ENCODE data around the gene MORC4. TPM values are rescaled to one million over a fixed set of nuclear protein-coding genes. Genes with fewer than 3 reads are reported as not detected.
A peak's percentile ranks its signal among the peaks of the same experiment; 100 is the strongest.

MORC4 gene
- 1 to 10 TPM; 3.1 to 4.6 TPM for total RNA-seq

- peaks cover 0 to 10% of the 10 kb centered on the region in 2 donors for H3K4me1 Mint-ChIP-seq (ENCODE audit: low read depth in 2 of 2)
- H3K36me3 Mint-ChIP-seq: no peaks in the 10 kb centered on the region
- peak within 1 kb of the TSS; percentile 91 for H3K4me3 Mint-ChIP-seq
- H3K27me3 Mint-ChIP-seq: peaks cover 0 to 22% of the 10 kb centered on the region in 2 donors
- no peaks in the 10 kb centered on the region for H3K9me3 Mint-ChIP-seq
- no peak within 1 kb of the TSS for H3K27ac Mint-ChIP-seq
- DNase-seq (ENCODE audit: low spot score): peak; percentile 72
- peak; percentile 89 to 92 for ATAC-seq
These were observed at the start of gene MORC4 for GRCh38 chrX:107000013-107000515. Gene MORC4, minus strand, starts transcription at chrX:107000212. Its CDS starts 243 bp downstream, at chrX:106999969.

GRCh38 chrX:107047622-107048021 is 47.6 kb upstream of the MORC4 start:
- H3K36me3 Mint-ChIP-seq: no peaks in the 10 kb centered on the region
- H3K9me3 Mint-ChIP-seq: no peaks in the 10 kb centered on the region
- ATAC-seq: no peak
- H3K27ac Mint-ChIP-seq: no peak overlapping the region
- DNase-seq (ENCODE audit: low spot score): no peak
- no peak overlapping the region for H3K4me3 Mint-ChIP-seq
- no peaks in the 10 kb centered on the region for H3K4me1 Mint-ChIP-seq (ENCODE audit: low read depth in 2 of 2)
- H3K27me3 Mint-ChIP-seq: peaks cover 15 to 21% of the 10 kb centered on the region in 2 donors

- DNase-seq (ENCODE audit: low spot score): no peak
- Mint-ChIP-seq H3K36me3 (no peaks in the 10 kb centered on the region), H3K27me3 (peaks cover 2 to 28% of the 10 kb centered on the region in 2 donors), H3K27ac (no peak overlapping the region), H3K9me3 (no peaks in the 10 kb centered on the region), H3K4me3 (no peak overlapping the region), H3K4me1 (ENCODE audit: low read depth in 2 of 2) (no peaks in the 10 kb centered on the region)
- no peak for ATAC-seq
These were observed 29.7 kb upstream of the MORC4 start for GRCh38 chrX:107029752-107030151.

GRCh38 chrX:107025545-107025944 is 25.5 kb upstream of the MORC4 start:
- no peak for ATAC-seq
- H3K36me3 Mint-ChIP-seq: no peaks in the 10 kb centered on the region

GRCh38 chrX:107014936-107015335 is 14.9 kb upstream of the MORC4 start:
- Mint-ChIP-seq H3K27me3 (peaks cover 0 to 2% of the 10 kb centered on the region in 2 donors), H3K36me3 (no peaks in the 10 kb centered on the region), H3K9me3 (no peaks in the 10 kb centered on the region), H3K27ac (no peak overlapping the region), H3K4me3 (no peak overlapping the region), H3K4me1 (ENCODE audit: low read depth in 2 of 2) (no peaks in the 10 kb centered on the region)
- DNase-seq (ENCODE audit: low spot score) (no peak), ATAC-seq (no peak)

More at GRCh38 chrX:107025545-107025944, 25.5 kb upstream of the MORC4 start:
- Mint-ChIP-seq H3K4me1 (ENCODE audit: low read depth in 2 of 2) (no peaks in the 10 kb centered on the region), H3K27me3 (peaks cover 0 to 17% of the 10 kb centered on the region in 2 donors), H3K27ac (no peak overlapping the region), H3K4me3 (no peak overlapping the region), H3K9me3 (no peaks in the 10 kb centered on the region)
- DNase-seq (ENCODE audit: low spot score): no peak

- DNase-seq (ENCODE audit: low spot score) (no peak), ATAC-seq (peak in 1 of 2 donors; percentile 55)
- Mint-ChIP-seq H3K9me3 (no peaks in the 10 kb centered on the region), H3K27me3 (peaks cover 0 to 10% of the 10 kb centered on the region in 2 donors), H3K27ac (no peak overlapping the region), H3K36me3 (no peaks in the 10 kb centered on the region), H3K4me3 (no peak overlapping the region), H3K4me1 (ENCODE audit: low read depth in 2 of 2) (no peaks in the 10 kb centered on the region)
These were observed 8.0 kb upstream of the MORC4 start for GRCh38 chrX:107008034-107008433.

GRCh38 chrX:106999002-106999975 is 723 bp downstream of the MORC4 start:
- peak overlapping the region; percentile 91 for H3K4me3 Mint-ChIP-seq
- peak; percentile 57 to 58 for ATAC-seq
- no peaks in the 10 kb centered on the region for H3K36me3 Mint-ChIP-seq
- H3K27ac Mint-ChIP-seq: no peak overlapping the region
- H3K27me3 Mint-ChIP-seq: peaks cover 0 to 23% of the 10 kb centered on the region in 2 donors
- DNase-seq (ENCODE audit: low spot score): no peak
- peaks cover 0 to 10% of the 10 kb centered on the region in 2 donors for H3K4me1 Mint-ChIP-seq (ENCODE audit: low read depth in 2 of 2)
- no peaks in the 10 kb centered on the region for H3K9me3 Mint-ChIP-seq

GRCh38 chrX:106997611-106998010 is 2.4 kb downstream of the MORC4 start:
- Mint-ChIP-seq H3K27ac (no peak overlapping the region), H3K36me3 (no peaks in the 10 kb centered on the region), H3K9me3 (no peaks in the 10 kb centered on the region), H3K27me3 (peaks cover 0 to 14% of the 10 kb centered on the region in 2 donors), H3K4me1 (ENCODE audit: low read depth in 2 of 2) (peaks cover 0 to 10% of the 10 kb centered on the region in 2 donors), H3K4me3 (no peak overlapping the region)
- no peak for DNase-seq (ENCODE audit: low spot score)
- ATAC-seq: no peak

- Mint-ChIP-seq H3K4me1 (ENCODE audit: low read depth in 2 of 2) (peaks cover 0 to 10% of the 10 kb centered on the region in 2 donors), H3K4me3 (no peak overlapping the region), H3K27ac (no peak overlapping the region), H3K9me3 (no peaks in the 10 kb centered on the region), H3K36me3 (no peaks in the 10 kb centered on the region), H3K27me3 (peaks cover 0 to 17% of the 10 kb centered on the region in 2 donors)
- ATAC-seq (no peak), DNase-seq (ENCODE audit: low spot score) (no peak)
These were observed 4.3 kb downstream of the MORC4 start for GRCh38 chrX:106995678-106996077.

GRCh38 chrX:106987488-106987887 is 12.5 kb downstream of the MORC4 start:
- peaks cover 0 to 3% of the 10 kb centered on the region in 2 donors for H3K27me3 Mint-ChIP-seq
- no peak overlapping the region for H3K4me3 Mint-ChIP-seq
- no peaks in the 10 kb centered on the region for H3K36me3 Mint-ChIP-seq
- no peak for ATAC-seq
- DNase-seq (ENCODE audit: low spot score): no peak
- no peaks in the 10 kb centered on the region for H3K9me3 Mint-ChIP-seq
- H3K27ac Mint-ChIP-seq: no peak overlapping the region
- H3K4me1 Mint-ChIP-seq (ENCODE audit: low read depth in 2 of 2): peaks cover 0 to 2% of the 10 kb centered on the region in 2 donors

- no peaks in the 10 kb centered on the region for H3K4me1 Mint-ChIP-seq (ENCODE audit: low read depth in 2 of 2)
- no peaks in the 10 kb centered on the region for H3K36me3 Mint-ChIP-seq
- no peak overlapping the region for H3K27ac Mint-ChIP-seq
- ATAC-seq (no peak), DNase-seq (ENCODE audit: low spot score) (no peak)
- no peaks in the 10 kb centered on the region for H3K9me3 Mint-ChIP-seq
- H3K27me3 Mint-ChIP-seq: peaks cover 0 to 3% of the 10 kb centered on the region in 2 donors
- no peak overlapping the region for H3K4me3 Mint-ChIP-seq
These were observed 18.9 kb downstream of the MORC4 start for GRCh38 chrX:106980952-106981626.

- DNase-seq (ENCODE audit: low spot score): no peak
- no peak overlapping the region for H3K4me3 Mint-ChIP-seq
- H3K36me3 Mint-ChIP-seq: no peaks in the 10 kb centered on the region
- no peaks in the 10 kb centered on the region for H3K9me3 Mint-ChIP-seq
- peaks cover 0 to 3% of the 10 kb centered on the region in 2 donors for H3K27me3 Mint-ChIP-seq
- ATAC-seq: no peak
- no peaks in the 10 kb centered on the region for H3K4me1 Mint-ChIP-seq (ENCODE audit: low read depth in 2 of 2)
- no peak overlapping the region for H3K27ac Mint-ChIP-seq
These were observed 23.6 kb downstream of the MORC4 start for GRCh38 chrX:106976416-106976815.

- Mint-ChIP-seq H3K9me3 (no peaks in the 10 kb centered on the region), H3K27ac (no peak overlapping the region), H3K27me3 (peaks cover 0 to 14% of the 10 kb centered on the region in 2 donors), H3K4me3 (no peak overlapping the region), H3K36me3 (peaks cover 6% of the 10 kb centered on the region), H3K4me1 (ENCODE audit: low read depth in 2 of 2) (no peaks in the 10 kb centered on the region)
- no peak for ATAC-seq
- no peak for DNase-seq (ENCODE audit: low spot score)
These were observed 26.4 kb downstream of the MORC4 start for GRCh38 chrX:106973433-106974149.

All from natural killer cell treated with Interleukin-12 subunit alpha and Interleukin-12 subunit beta and Interleukin-15 and Interleukin-18, amount 100 ng/mL, for 72 hours (primary cell).